GM12892 (cell line): ENCODE results near the gene NRARP.
"Not testable (repeated sequence)": the region's sequence is repeated elsewhere in the genome, so short reads cannot be mapped to it uniquely, and the experiment has no call there.

Experiments used
- DNase-seq: peaks from one replicate; pipeline ENCODE4 v3.0.0; 2011; ENCODE audit not compliant: insufficient read length
- FAIRE-seq: peaks from 2 replicates; lab custom pipeline; 2011; peaks lifted over from hg19 to GRCh38; lab: Jason Lieb, UNC
- POLR2A ChIP-seq: IDR thresholded peaks from 2 replicates; pipeline ENCODE4 v1.6.1; 2011; ENCODE audit warnings: low read depth, low read length, control low read depth
- POLR2AphosphoS5 ChIP-seq: IDR thresholded peaks from 2 replicates; pipeline ENCODE4 v1.6.1; 2011; ENCODE audit warnings: low read depth, low read length, control low read depth
- TAF1 ChIP-seq: IDR thresholded peaks from 2 replicates; pipeline ENCODE4 v1.6.1; 2011; ENCODE audit warnings: low read depth, mild to moderate bottlenecking, control low read depth, low read length, borderline replicate concordance

The NRARP gene

DNA sequence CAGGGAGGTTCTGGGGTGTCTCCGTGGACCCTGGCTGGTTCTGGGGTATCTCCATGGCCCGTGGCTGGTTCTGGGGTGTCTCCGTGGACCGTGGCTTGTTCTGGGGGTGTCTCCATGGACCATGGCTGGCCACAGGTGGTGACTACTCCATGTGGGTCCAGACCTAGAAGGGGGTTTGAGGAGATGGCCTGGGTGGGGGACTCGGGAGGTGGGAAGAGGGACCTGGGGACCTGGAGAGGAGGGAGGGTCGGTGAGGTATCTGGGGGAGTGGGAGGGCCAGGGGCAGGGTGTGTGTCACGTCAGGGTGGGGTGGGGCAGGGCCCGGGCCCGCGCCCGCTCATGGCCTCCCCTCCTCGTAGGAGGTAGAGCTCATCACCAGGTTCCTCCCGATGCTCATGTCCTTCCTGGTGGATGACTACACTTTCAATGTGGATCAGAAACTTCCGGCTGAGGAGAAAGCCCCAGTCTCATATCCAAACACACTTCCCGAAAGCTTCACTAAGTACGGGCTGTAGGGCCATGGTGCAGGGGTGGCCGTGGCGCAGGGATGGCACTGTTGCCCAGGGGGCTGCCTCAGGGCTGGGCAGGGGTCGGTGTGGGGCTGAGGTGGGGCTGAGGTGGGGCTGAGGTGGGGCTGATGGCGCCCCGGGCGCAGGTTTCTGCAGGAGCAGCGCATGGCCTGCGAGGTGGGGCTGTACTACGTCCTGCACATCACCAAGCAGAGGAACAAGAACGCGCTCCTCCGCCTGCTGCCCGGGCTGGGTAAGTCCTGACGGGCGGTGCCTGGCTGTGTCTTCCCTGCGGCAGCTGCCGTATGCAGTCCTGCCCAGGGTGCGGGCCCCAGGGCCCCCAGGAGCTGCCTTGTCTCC lies 35.3 kb downstream of the NRARP start:
- TF ChIP-seq POLR2AphosphoS5 = no peak
- DNase-seq = no peak
- no peak for FAIRE-seq

DNA sequence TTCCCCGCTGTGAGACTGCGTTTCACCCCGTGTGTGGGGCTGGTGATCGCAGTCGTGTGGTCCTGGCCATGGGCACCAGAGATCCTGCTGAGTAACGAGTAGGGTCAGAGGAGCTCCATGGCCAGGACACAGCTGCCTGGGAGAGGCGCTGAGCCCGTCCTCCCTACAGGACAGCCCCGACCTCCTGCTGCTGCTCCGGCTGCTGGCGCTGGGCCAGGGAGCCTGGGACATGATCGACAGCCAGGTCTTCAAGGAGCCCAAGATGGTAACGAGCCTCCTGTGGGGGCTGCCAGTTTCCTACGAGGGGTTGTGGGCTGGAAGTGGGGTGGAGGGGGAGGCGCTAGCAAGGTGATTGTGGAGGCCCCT lies 35.9 kb downstream of the NRARP start:
- FAIRE-seq (no peak), DNase-seq (no peak)
- TF ChIP-seq TAF1 (no peak), POLR2A (no peak; the same call in 1 of the 2 replicates), POLR2AphosphoS5 (no peak)

DNA sequence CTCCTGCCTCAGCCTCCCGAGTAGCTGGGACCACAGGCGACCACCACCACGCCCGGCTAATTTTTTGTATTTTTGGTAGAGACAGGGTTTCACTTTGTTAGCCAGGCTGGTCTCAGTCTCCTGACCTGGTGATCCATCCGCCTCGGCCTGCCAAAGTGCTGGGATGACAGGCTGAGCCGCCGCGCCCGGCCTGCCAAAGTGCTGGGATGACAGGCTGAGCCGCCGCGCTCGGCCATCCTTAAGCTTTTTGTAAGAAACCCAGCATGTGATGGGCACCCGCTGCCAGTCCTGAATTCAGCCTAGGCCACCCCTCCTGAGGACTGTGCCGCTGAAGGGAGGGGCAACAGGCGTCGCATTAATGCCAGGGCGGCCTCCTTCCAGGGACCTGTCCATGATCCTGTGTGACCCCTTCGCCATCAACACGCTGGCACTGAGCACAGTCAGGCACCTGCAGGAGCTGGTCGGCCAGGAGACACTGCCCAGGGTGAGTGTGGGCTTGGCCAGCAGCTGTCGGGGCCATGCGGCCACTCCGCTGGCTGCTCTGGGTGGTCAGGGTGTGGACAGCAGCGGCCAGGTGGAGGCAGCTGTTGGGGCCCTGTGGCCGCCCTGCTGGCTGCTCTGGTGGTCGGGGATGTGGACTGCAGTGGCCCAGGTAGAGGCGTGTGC lies 36.4 kb downstream of the NRARP start:
- FAIRE-seq = no peak
- DNase-seq = no peak
- TF ChIP-seq POLR2A (no peak), POLR2AphosphoS5 (no peak), TAF1 (no peak)

DNA sequence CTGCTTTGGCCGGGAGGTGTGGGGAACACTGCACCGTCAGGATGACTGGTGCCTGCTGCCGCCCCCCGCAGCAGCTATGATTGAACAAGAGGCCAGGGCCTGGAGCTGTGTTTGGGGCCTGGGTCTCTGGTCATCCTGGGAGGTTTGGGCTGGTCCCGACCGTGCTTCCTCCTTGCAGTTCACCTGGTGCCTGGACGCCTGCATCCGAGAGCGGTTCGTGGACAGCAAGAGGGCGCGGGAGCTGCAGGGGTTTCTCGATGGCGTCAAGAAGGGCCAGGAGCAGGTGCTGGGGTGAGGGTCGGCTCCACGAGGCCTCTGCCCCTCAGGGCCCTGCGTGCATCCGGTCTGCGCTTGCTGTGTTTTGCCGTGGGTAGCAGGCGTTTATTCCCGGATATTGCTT lies 38.0 kb downstream of the NRARP start:
- FAIRE-seq (no peak), DNase-seq (no peak)
- TF ChIP-seq POLR2AphosphoS5 (no peak), TAF1 (no peak), POLR2A (no peak)

DNA sequence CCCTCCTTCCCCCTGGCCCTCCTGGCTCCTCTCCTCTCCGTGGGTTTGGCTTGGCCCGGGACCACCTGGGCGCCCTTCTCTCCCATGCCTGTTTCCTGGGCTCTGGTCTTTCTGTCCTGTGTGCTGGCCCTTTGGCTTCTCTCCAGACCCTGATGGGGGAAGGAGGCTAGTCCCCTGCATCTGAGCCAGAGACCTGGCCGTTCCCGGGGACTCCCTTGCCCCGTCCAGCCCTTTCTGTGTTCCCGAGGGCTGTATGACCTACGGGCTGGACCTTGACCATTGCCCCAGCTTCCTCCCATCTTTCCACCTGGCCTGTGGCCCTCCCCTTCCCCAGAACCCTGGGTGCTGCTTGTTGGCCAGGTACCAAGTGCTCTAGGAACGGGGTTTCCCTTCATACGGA lies 38.6 kb downstream of the NRARP start:
- no peak for TF ChIP-seq POLR2A
- no peak for TF ChIP-seq TAF1
- no peak for TF ChIP-seq POLR2AphosphoS5
- FAIRE-seq (no peak), DNase-seq (no peak)

DNA sequence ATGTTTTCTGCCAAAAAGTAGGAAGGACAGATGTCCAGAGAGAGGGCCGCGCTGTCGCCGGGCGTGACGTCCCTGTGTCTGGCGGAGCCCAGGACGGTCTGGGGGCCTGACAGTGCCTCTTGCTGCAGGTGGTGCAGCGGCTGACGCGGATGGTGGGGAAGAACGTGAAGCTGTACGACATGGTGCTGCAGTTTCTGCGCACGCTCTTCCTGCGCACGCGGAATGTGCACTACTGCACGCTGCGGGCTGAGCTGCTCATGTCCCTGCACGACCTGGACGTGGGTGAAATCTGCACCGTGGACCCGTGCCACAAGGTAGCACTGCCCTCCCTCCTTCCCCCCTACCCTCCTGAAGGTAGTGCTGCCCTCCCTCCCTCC lies 39.2 kb downstream of the NRARP start:
- FAIRE-seq = no peak
- no peak for TF ChIP-seq TAF1
- no peak; the same call in 1 of the 2 replicates for TF ChIP-seq POLR2A
- no peak for TF ChIP-seq POLR2AphosphoS5
- no peak for DNase-seq

DNA sequence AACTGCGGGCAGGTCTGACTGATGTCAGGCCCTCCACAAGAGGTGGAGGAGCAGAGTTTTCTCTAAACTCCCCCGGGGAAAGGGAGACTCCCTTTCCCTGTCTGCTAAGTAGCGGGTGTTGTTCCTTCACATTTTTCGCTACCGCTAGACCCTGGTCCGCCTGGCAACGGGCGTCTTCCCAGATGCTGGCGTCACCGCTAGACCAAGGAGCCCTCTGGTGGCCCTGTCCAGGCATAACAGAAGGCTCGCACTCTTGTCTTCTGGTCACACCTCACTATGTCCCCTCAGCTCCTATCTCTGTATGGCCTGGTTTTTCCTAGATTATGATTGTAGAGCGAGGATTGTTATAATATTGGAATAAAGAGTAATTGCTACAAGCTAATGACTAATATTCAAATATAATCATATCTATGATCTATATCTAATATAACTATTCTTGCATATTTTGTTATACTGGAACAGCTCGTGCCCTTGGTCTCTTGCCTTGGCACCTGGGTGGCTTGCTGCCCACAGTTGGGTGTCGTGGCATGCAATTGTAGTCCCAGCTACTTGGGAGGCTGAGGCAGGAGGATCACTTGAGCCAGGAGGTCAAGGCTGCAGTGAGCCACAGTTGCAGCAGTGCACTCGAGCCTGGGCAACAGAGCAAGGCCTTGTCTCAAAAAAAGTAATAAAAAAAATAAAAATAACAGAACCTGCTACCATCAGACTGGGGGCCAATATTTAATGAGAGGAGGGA lies 39.7 kb downstream of the NRARP start:
- FAIRE-seq, DNase-seq: not testable (repeated sequence)

DNA sequence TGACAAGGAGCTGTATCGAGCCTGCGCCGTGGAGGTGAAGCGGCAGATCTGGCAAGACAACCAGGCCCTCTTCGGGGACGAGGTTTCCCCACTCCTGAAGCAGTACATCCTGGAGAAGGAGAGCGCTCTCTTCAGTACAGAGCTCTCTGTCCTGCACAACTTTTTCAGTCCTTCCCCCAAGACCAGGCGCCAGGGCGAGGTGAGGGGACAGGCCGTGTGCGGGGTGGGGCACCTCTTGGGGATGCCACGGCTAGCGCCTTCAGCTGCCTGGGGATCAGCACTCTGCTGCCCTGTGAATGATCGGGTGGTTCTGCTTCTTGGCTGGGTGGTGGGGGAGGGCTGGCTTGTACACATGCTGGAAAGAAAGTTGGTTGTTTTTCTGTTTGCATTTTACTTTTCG lies 45.2 kb downstream of the NRARP start:
- FAIRE-seq (no peak), DNase-seq (no peak)
- TF ChIP-seq POLR2AphosphoS5 (no peak), TAF1 (no peak), POLR2A (no peak)

DNA sequence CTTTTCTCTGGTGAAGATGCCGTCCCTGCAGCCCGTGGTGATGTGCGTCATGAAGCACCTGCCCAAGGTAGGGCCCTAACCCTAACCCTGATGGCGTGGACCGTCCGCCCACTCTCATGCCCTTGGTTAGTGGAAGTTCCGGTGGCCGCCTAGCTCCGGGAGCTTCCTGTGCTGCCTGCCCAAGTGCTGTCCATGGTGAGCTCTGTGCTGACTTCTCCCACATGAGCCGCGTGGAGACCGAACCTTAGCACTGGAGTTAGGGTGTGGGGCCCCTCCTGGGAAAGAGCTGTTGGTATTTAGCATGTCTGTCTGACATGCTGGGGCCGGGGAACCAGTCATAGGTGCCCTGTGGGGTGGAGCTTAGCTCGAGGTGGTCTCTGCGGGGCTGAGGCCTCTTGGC lies 45.7 kb downstream of the NRARP start:
- DNase-seq (no peak), FAIRE-seq (no peak)
- TF ChIP-seq POLR2AphosphoS5 (no peak), TAF1 (no peak), POLR2A (no peak)

DNA sequence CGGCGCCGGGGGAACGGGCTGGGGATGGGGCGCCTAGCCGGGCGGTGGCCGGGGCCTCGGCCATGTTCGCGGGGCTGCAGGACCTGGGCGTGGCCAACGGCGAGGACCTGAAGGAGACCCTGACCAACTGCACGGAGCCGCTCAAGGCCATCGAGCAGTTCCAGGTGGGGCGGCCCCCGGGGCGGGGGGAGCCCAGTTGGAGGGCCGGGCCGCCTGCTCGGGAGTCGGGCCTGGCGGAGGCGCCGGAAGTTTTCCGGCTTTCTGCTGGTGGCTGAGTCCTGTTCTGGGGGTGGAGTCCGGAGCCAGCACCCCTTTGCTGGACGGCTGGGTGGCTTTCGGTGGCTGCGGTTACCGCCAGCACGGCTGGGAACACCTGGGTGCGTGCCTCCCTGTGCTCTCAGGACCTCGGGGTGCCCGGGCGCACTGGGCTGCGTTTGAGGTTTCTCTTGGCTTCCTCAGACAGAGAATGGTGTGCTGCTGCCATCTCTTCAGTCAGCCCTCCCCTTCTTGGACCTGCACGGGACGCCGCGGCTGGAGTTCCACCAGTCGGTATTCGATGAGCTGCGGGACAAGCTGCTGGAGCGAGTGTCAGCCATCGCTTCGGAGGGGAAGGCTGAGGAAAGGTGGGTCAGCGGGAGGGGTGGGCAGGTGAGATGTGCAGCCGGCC lies 46.5 kb downstream of the NRARP start:
- no peak for FAIRE-seq
- no peak for TF ChIP-seq POLR2AphosphoS5
- TF ChIP-seq TAF1 = no peak
- no peak; the same call in 1 of the 2 replicates for TF ChIP-seq POLR2A
- DNase-seq = no peak

DNA sequence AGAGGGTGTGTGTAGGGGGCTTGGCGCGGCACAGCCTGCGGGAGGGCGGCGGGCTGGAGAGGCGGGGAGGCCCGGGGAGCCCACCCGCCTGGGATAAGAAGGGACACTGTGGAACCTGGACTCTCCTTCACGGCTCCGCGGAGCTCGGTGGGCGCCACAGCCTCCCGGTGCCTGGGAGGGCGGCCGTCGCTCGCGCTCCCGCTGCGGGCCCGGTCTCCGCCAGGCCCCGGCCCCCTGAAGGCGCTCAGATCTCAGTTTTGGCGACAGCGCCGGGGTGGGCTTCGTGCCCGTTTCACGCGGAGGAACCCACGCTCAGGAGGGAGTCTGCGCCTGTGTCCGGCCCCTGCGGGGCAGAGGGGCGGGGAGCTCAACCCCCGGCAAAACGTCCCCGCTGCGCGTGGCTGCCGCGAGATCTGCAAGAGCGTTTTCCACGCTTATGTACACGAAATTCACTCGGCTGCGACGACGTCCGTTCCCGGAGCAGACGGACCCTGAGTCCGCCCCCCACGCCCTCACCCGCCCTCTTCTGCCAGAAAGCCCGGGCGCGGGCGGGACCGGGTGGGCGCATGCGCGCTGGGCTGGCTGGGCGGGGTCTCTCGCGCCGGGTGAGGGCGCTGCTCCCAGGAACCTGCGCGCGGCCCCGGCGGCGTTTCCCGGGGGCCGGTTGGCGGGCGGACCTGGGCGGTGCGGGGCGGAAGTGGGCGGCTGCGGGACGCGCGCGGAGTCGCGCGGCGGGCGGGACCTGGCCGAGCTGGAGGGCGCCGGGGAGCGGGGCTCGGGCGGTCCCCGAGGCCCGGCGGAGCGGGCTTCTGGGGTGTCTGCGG lies 47.2 kb downstream of the NRARP start, which contains the start of gene NELFB:
Gene NELFB, plus strand, starts transcription at position 704 of the 824 bp plus-strand sequence.
- TF ChIP-seq POLR2A (peak; percentile 68), TAF1 (no peak), POLR2AphosphoS5 (no peak)
- peak; percentile 100 for DNase-seq
- FAIRE-seq = peak; percentile 100
